Esophagus squamous epithelium (tissue), 4 donors: Measurements from ENCODE around the gene GLP2R.

Source experiments
- POLR2A ChIP-seq, 4 donors: fragments of 450-650 bp; IDR thresholded peaks; one replicate each; pipeline ENCODE4 v1.6.1; 2017; ENCODE audit warnings: antibody characterized with exemption in 4 of 4, mild to moderate bottlenecking in 4 of 4, moderate library complexity in 3 of 4
- TF ChIP-seq, protein P1 (sequence below), 6 experiments: fragments of 450-650 bp in 4 of 6; fragments of 200-600 bp in 2 of 6; sonication (generic) in 2 of 6; IDR thresholded peaks; one replicate each; pipeline ENCODE4 v1.5.1; 2016 to 2019; ENCODE audit warnings: antibody characterized with exemption in 6 of 6, mild to moderate bottlenecking in 4 of 6, moderate library complexity in 4 of 6

DNA sequence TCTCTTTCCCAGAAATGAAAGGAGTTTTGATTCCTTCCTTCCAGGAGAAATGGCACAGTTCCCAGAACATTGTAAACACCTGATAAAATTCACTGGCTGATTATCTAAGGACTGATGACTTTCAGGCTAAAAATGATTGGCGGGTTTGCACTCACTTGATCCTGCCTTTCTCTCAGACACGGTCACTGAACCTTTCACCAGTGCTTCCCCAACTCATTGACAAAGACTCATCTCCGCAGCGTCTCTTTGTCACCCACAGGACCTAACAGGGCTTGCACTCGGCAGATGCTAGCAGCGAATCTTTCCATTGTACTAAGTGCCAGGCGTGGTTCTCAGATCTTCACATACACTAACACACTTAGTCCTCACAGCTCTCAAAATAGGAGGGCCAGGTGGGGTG is 27.0 kb upstream of the GLP2R start:
- TF ChIP-seq POLR2A (IDR thresholded peaks at IDR 0.05) = no peak
- TF ChIP-seq, protein P1, sequence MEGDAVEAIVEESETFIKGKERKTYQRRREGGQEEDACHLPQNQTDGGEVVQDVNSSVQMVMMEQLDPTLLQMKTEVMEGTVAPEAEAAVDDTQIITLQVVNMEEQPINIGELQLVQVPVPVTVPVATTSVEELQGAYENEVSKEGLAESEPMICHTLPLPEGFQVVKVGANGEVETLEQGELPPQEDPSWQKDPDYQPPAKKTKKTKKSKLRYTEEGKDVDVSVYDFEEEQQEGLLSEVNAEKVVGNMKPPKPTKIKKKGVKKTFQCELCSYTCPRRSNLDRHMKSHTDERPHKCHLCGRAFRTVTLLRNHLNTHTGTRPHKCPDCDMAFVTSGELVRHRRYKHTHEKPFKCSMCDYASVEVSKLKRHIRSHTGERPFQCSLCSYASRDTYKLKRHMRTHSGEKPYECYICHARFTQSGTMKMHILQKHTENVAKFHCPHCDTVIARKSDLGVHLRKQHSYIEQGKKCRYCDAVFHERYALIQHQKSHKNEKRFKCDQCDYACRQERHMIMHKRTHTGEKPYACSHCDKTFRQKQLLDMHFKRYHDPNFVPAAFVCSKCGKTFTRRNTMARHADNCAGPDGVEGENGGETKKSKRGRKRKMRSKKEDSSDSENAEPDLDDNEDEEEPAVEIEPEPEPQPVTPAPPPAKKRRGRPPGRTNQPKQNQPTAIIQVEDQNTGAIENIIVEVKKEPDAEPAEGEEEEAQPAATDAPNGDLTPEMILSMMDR (IDR thresholded peaks at IDR 0.05) = no peak
